ENCODE data around the gene HOXA9. TPM values are rescaled to one million over a fixed set of nuclear protein-coding genes. Genes with fewer than 3 reads are reported as not detected.

Gene HOXA9
- total and polyA plus RNA-seq, 2 of the 4 experiments (the other 2 are of a cell fraction), result 0.18 to 0.32 TPM

DNA sequence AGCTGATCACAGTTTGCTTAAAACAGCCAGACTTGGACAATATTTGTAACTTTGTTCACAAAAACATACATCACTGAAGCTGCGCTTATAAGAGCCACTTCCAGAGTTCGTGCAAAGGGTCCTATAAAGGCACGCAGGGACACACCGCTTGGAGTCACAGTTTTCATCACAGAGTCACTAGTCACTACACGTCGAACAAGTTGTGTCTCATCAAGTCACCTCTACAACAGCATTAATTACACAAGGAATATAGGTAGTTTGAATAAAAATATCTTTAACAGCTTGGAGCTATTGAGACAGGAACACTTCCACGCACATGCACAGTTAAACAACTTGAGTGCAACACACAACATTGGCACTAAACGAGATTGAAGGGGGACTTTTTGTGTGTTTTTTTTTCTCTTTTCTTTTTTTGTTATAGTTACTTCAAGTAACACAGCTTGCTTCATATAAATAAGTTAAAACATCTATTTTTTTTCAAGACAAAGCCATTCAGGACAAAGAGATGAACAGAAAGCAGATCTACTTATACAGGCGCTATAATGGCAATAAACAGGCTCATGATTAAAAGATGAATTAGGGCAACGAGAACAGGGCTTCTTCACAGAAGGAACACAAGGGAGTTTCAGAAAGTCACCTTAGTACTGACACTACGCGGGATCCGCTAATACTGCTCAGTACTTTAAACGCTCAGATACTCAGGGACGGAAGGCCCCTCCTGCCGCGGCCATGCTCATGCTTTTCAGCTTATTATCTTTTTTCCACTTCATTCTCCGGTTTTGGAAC lies 24.0 kb downstream of the HOXA9 start (continued):
- TF ChIP-seq NFE2L2 (IDR thresholded peaks at IDR 0.05; ENCODE audit: low read depth, low read length) (no peak), CEBPB (IDR thresholded peaks at IDR 0.05; ENCODE audit: low read depth, low read length) (no peak), MAFK (IDR thresholded peaks at IDR 0.05; ENCODE audit: low read depth, low read length) (no peak)

GRCh38 chr7:27140126-27140857 lies 25.0 kb downstream of the HOXA9 start:
- ATAC-seq (ENCODE audit: low read depth) (no peak), DNase-seq (no peak)
- peaks cover 15% of the 10 kb centered on the region for H3K4me1 ChIP-seq (ENCODE audit: control insufficient read depth, insufficient read depth, low read length)
- POLR2A ChIA-PET (ENCODE audit: unreplicated experiment), result no interaction called here
- no peaks in the 10 kb centered on the region for H4K20me1 ChIP-seq (ENCODE audit: insufficient read depth, low read length)
- H2AK5ac ChIP-seq (ENCODE audit: low read depth, low read length), result peak overlapping the region; percentile 42
- H3K4ac ChIP-seq (ENCODE audit: low read depth, low read length), result peak overlapping the region; percentile 93
- no TSS peak for BruUV-seq (replicated peaks)
- H2BK20ac ChIP-seq (ENCODE audit: low read depth, low read length), result peak overlapping the region; percentile 63
- H3K79me1 ChIP-seq (ENCODE audit: low read depth in 1 of 2, low read length in 2 of 2), result peaks cover 0 to 31% of the 10 kb centered on the region in 2 experiments; a peak in 2 of 4 replicates
- peak overlapping the region; percentile 35 for H2BK5ac ChIP-seq (ENCODE audit: low read depth, low read length, poor library complexity, severe bottlenecking)
- peak overlapping the region; percentile 87 for H2AFZ ChIP-seq (replicated peaks; ENCODE audit: low read length, poor library complexity)
- no peaks in the 10 kb centered on the region for H3K9me1 ChIP-seq (ENCODE audit: insufficient read depth, low read length)
- 13% methylated on average over 3 of the region's 15 CpGs; no CpG with 5 or more reads in 1 of the 2 experiments for WGBS, 2 experiments (ENCODE audit: extremely low coverage in 2 of 2, insufficient read length in 1 of 2)
- peaks cover 9% of the 10 kb centered on the region for H3K36me3 ChIP-seq (ENCODE audit: control insufficient read depth, insufficient read depth, low read length)
- peak overlapping the region; percentile 63 for H2AK9ac ChIP-seq (replicated peaks; ENCODE audit: low read depth, low read length, poor library complexity)
- H4K91ac ChIP-seq (ENCODE audit: insufficient read depth, low read depth, low read length), result peak overlapping the region; percentile 90
- peak overlapping the region; percentile 97 for H3K23ac ChIP-seq (ENCODE audit: low read depth, low read length)
- H4K5ac ChIP-seq (ENCODE audit: low read depth, low read length), result peak overlapping the region; percentile 97
- no peak for TF ChIP-seq RAD21 (IDR thresholded peaks at IDR 0.05; ENCODE audit: low read length)
- TF ChIP-seq, protein P1, sequence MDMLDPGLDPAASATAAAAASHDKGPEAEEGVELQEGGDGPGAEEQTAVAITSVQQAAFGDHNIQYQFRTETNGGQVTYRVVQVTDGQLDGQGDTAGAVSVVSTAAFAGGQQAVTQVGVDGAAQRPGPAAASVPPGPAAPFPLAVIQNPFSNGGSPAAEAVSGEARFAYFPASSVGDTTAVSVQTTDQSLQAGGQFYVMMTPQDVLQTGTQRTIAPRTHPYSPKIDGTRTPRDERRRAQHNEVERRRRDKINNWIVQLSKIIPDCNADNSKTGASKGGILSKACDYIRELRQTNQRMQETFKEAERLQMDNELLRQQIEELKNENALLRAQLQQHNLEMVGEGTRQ (IDR thresholded peaks at IDR 0.05; ENCODE audit: low read depth, low read length), result peak; percentile 84
- TF ChIP-seq FOS (IDR thresholded peaks at IDR 0.05; ENCODE audit: low read depth, low read length), result no peak
- TF ChIP-seq MXI1 (IDR thresholded peaks at IDR 0.05; ENCODE audit: borderline replicate concordance, low read depth, low read length), result no peak
- TF ChIP-seq CEBPB (IDR thresholded peaks at IDR 0.05; ENCODE audit: low read depth, low read length), result peak; percentile 31; the same call in 1 of the 2 replicates
- TF ChIP-seq CHD1 (IDR thresholded peaks at IDR 0.05; ENCODE audit: low read depth, low read length), result peak; percentile 20; the same call in 1 of the 2 replicates
- H3K9ac ChIP-seq (ENCODE audit: low read depth, low read length), result peak overlapping the region; percentile 89
- H3K56ac ChIP-seq (ENCODE audit: extremely low read depth, insufficient read depth, low read length), result peak overlapping the region; percentile 83
- H3K27ac ChIP-seq (ENCODE audit: insufficient read depth, low read length), result peak overlapping the region; percentile 94
- H2BK120ac ChIP-seq (ENCODE audit: low read depth, low read length), result peak overlapping the region; percentile 93
- no peaks in the 10 kb centered on the region for H3K9me3 ChIP-seq (ENCODE audit: control insufficient read depth, insufficient read depth, low read length)
- in situ Hi-C loops (cut with MboI; ENCODE audit: low sequenced_read_pairs), result loop anchor here (5.0 to 10.0 kb wide), 3 partner anchors 38 to 945 kb away; partner anchors contain the start of gene HOXA2
- H4K8ac ChIP-seq (ENCODE audit: low read depth in 2 of 2, low read length in 2 of 2), result peak overlapping the region; percentile 69 to 87
- H2BK15ac ChIP-seq (ENCODE audit: low read depth, low read length), result peak overlapping the region; percentile 97; the same call in 2 of the 3 replicates
- dilution Hi-C loops (cut with HindIII; ENCODE audit: low sequenced_read_pairs, unreplicated experiment), result no loop called here
- peak overlapping the region; percentile 95 for H3K18ac ChIP-seq (ENCODE audit: low read depth, low read length)
- peak overlapping the region; percentile 94 for H3K4me2 ChIP-seq (ENCODE audit: low read depth, low read length)
- H3K27me3 ChIP-seq (ENCODE audit: control insufficient read depth, insufficient read depth, low read length), result no peaks in the 10 kb centered on the region
- H3K14ac ChIP-seq (replicated peaks; ENCODE audit: low read depth, low read length), result peak overlapping the region; percentile 92
- intact Hi-C loops (cut with micrococcal nuclease), result loop anchor here (5.0 kb wide), 1 partner anchor 1248 kb away; no protein-coding TSS in a partner anchor
- CTCF ChIA-PET, result interaction anchor here (0.6 to 1.2 kb wide), 3 partner anchors 9 to 459 kb away, joined by 3 to 5 read pairs (median 4); partner anchors contain the start of gene HOXA4
- peak overlapping the region; percentile 30 for H3K4me3 ChIP-seq (ENCODE audit: insufficient read depth, low read depth, low read length)

Measured in IMR-90 (cell line).